GM21576 (cell line): ENCODE measurements around the gene STAG2.
"Not testable (repeated sequence)": the region's sequence is repeated elsewhere in the genome, so short reads cannot be mapped to it uniquely, and the experiment has no call there.

Experiments
- ATAC-seq: cut with Tn5 transposase; IDR thresholded peaks from one replicate; pipeline ENCODE4 v1.9.1; 2021; ENCODE audit warnings: mild to moderate bottlenecking, moderate library complexity; ENCODE audit not compliant: unreplicated experiment

STAG2 gene

GRCh38 chrX:123961268-123962005 lies at the start of gene STAG2:
Gene STAG2, plus strand, starts transcription at chrX:123961706. Its CDS starts 60,922 bp downstream, at chrX:124022628.
- ATAC-seq: no peak

DNA sequence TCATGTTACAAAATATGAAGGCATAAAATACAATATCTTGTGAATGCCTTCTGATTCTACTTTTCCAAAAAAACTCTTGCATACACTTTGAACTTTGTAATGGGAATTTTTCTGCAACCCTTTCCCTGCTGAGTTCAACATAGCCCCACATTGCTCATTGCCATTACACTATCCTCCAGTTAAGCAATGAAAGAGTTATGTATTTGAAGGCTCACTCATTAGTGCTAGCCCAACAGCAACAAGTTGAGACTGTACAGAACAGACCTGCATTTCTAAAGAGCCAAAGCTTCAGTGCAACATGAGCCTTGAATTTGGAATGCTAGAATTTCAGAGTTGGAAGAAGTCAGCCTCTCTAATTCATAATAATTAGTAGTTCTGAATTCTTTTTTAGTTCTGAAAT lies 44.4 kb upstream of the STAG2 start:
- ATAC-seq: no peak

GRCh38 chrX:123918106-123918721 lies 43.3 kb upstream of the STAG2 start:
- ATAC-seq: no peak

DNA sequence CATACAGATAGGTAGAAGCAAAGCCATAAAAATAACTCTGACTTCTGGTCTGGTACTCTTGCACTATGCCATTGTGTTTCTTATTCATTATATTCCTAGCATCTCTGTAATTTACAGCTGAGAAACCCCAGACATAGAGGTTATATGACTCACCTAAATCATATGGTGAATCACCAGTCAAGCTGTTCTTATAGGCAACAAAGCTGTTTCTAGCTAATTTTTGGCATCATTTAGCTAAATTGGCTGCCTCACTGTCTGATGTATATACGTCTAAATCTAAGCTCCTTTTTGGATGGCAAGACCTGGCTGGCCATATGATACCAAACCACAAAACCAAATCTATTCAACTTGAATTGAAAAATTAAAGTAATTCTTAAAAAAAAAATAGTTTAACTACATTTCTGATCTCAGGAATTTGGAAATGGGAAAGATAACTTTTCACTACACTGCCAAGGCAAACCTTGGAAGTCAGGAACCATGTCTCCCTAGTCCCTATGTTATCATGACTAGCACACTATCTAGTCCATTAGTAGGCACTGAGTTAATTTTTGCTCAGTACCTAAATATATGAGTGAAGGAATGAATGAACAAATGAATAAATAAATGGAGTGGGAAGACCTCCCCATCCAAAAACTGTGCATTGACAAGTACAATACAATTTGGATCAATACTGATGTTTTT lies 41.3 kb upstream of the STAG2 start:
- ATAC-seq: no peak

- ATAC-seq: no peak
Observed at GRCh38 chrX:123923211-123923610, 38.3 kb upstream of the STAG2 start.

DNA sequence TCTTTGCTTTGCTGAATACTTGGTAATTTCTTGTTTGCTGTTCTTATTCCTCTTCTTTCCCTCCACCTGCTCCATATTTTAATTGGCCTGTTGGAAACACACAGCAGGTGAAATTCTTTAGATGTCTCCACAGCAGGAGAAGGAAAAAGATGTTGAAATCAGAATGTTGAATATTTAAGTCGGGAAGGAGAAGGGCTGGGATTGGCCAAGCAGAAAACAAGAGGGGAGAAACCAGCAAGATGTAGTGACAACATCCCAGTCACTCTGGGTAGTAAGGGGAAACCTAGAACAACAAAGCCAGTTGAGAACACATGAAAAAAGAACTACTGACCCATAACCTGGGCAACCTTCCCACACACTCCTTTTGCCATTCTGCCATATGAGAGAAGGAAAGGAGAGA lies 37.3 kb upstream of the STAG2 start:
- no peak for ATAC-seq

- no peak for ATAC-seq
Observed at GRCh38 chrX:123927845-123928244, 33.7 kb upstream of the STAG2 start.

DNA sequence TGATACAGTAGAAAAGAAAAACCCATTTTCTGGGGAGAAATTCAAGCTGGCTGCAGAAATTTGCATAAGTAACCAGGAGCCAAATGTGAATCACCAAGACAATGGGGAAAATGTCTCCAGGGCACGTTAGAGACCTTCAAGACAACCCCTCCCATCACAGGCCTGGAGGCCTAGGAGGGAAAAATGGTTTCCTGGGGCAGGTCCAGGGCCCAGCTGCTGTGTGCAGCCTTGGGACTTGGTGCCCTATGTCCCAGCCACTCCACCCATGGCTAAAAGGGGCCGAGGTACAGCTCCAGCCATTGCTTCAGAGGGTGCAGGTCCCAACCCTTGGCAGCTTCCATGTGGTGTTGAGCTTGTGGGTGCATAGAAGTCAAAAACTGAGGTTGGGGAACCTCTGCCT lies 29.5 kb upstream of the STAG2 start:
- not testable (repeated sequence) for ATAC-seq

DNA sequence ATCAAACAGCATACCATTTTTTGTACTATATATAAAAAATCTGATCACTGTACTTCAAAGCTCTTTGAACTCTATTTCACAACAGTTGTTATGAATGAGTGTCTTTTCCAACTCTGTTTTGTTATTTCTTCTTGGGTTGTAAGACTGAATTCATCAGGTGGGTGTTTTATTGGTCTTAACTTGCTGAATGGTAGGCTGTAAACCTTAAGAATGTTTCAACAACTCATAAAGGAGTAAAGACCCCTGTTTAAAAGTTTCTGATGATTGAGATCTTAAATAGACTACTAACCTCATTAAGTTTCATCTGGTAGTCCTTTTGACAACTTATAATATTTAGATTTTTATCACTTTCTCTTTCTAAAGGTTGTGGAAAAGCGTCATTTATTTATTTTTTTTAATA lies 18.4 kb upstream of the STAG2 start:
- ATAC-seq: no peak

DNA sequence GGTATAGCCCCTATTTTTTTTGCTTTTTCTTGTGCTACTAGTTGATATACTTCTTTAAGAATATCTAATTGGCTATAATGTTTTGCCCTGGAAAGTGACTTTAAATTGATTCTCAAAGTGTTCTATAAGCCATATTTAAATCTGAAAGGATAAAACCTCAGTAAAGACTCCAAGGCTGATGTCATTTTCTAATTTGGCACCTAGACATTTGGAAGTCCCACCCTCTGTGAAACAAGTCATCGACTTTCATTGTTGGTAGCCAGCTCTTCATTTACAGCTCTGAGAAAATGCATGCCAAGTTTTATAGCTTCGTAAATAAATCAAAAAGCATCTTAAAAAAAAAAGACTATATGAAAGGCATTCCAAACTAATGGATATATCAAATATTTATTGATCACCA lies 18.0 kb upstream of the STAG2 start:
- ATAC-seq: no peak

DNA sequence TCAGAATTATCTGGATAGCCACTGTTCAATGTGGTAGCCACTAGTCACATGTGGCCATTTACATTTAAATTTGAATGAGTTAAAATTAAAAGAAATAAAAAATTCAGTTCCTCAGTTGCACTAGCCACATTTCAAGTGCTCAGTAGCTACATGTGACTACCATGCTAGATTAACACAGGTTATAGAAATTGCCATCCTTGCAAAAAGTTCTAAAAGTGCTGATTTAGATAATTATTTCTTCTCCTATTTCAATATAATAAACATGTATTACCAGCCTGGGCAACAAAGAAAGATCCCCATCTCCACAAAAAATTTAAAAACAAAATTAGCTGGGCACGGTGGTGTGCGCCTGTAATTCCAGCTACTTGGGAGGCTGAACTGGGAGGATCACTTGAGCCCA lies 11.7 kb upstream of the STAG2 start:
- no peak for ATAC-seq

DNA sequence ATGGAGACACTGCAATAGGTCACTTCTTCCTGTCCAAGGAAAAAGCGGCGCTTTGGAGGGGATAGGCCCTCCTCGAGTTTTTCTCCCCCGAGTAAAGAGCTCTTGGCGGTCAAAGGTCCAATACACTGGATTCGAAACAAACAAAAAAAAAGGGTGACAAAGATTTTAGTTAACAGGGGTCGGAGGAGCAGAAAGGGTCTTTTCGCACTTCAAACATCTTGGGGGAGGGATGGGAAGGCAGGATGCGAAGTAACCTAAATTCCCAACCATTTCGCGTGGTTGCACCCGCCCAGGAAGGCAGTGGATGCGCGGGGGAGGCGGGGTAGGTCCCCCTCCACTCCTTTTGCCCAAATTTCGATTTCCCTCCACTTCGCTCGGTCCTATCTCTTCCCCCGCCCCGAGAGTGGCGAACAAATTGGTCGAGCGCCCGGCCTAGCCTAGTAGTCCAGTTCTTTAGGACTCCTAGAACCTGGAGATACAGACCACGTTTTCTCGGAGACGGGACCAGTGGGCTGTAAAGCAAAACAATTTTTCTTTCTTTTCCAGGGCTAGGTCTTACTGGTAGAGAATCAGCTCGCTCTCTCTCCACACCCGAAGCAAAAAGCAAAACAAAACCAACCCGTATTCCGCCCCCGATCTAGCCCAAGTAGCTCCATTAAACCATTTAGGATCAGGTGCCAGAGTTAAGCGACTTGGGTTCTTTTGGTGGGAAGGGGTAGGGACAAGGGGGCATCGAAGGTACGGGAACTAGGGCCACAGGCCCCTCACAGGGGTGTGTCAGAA lies 2.0 kb upstream of the STAG2 start:
- no peak for ATAC-seq

- no peak for ATAC-seq
Observed at GRCh38 chrX:123960956-123961267, 594 bp upstream of the STAG2 start.

DNA sequence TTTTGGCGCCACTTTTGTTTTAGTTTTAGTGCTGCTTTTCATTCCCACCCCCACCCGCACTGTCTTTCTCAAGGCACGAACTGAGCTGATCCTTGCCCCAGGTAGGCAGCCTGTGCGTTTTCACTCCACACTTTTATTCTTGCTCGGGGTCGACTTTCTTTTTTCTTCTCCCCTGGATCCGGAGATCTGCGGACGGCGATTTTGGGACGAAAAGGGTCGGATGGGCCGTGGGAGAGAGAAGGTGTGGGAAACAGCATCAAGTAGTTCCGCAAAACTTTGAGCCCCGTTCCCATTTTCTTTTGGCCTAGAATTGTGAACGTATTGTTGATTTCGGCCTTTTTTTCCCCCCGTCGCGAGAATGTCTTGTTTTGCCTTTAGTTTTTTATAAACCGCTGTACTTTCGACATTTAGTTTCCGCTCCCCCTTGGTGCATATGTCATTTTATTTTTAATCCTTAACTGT lies 531 bp downstream of the STAG2 start:
- no peak for ATAC-seq

GRCh38 chrX:123962794-123963373 lies 1.4 kb downstream of the STAG2 start:
- peak; percentile 51 for ATAC-seq

DNA sequence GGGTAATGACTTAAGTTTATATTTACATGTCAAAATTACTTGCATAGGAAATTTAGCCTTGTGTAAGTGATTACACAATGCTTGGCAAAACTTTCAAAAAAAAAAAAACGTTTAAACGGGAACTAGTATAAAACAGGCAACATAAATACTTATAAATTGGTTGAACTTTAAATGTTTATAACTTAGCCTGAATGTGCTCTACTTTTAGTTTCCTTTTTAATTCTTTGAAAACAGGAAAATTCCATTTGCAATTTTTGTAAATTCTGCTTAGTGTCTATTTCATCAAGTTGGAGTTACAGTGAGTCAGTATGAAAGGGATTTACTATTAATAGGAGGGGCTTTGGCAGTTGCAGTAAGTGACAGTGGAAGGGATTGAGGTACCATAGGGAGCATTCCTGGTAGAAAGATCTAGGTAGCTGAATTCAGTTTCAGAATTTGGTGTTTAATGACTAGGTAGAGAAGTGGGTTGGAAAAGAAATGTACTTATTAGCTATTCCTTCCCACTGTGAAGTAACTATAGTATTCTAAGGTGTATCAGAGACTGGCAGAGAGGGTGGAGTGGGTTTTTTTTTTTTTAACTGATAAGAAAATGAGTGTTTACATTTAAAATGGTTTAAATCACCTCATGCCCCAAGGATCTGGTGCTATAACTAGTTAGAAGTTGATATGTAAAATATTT lies 2.8 kb downstream of the STAG2 start:
- ATAC-seq: no peak

GRCh38 chrX:123965712-123966111 lies 4.2 kb downstream of the STAG2 start:
- ATAC-seq: no peak

- ATAC-seq: no peak
Observed at GRCh38 chrX:123967497-123967896, 6.0 kb downstream of the STAG2 start.

GRCh38 chrX:123968383-123969050 lies 7.0 kb downstream of the STAG2 start:
- ATAC-seq: no peak

GRCh38 chrX:123971982-123972381 lies 10.5 kb downstream of the STAG2 start:
- no peak for ATAC-seq
